Eye (tissue), 1 donor: ENCODE results near the gene IPO13.

Experiments
- DNase-seq: peaks from one replicate; pipeline ENCODE4 v3.0.0-alpha.2; 2015

The IPO13 gene, protein sequence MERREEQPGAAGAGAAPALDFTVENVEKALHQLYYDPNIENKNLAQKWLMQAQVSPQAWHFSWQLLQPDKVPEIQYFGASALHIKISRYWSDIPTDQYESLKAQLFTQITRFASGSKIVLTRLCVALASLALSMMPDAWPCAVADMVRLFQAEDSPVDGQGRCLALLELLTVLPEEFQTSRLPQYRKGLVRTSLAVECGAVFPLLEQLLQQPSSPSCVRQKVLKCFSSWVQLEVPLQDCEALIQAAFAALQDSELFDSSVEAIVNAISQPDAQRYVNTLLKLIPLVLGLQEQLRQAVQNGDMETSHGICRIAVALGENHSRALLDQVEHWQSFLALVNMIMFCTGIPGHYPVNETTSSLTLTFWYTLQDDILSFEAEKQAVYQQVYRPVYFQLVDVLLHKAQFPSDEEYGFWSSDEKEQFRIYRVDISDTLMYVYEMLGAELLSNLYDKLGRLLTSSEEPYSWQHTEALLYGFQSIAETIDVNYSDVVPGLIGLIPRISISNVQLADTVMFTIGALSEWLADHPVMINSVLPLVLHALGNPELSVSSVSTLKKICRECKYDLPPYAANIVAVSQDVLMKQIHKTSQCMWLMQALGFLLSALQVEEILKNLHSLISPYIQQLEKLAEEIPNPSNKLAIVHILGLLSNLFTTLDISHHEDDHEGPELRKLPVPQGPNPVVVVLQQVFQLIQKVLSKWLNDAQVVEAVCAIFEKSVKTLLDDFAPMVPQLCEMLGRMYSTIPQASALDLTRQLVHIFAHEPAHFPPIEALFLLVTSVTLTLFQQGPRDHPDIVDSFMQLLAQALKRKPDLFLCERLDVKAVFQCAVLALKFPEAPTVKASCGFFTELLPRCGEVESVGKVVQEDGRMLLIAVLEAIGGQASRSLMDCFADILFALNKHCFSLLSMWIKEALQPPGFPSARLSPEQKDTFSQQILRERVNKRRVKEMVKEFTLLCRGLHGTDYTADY

DNA sequence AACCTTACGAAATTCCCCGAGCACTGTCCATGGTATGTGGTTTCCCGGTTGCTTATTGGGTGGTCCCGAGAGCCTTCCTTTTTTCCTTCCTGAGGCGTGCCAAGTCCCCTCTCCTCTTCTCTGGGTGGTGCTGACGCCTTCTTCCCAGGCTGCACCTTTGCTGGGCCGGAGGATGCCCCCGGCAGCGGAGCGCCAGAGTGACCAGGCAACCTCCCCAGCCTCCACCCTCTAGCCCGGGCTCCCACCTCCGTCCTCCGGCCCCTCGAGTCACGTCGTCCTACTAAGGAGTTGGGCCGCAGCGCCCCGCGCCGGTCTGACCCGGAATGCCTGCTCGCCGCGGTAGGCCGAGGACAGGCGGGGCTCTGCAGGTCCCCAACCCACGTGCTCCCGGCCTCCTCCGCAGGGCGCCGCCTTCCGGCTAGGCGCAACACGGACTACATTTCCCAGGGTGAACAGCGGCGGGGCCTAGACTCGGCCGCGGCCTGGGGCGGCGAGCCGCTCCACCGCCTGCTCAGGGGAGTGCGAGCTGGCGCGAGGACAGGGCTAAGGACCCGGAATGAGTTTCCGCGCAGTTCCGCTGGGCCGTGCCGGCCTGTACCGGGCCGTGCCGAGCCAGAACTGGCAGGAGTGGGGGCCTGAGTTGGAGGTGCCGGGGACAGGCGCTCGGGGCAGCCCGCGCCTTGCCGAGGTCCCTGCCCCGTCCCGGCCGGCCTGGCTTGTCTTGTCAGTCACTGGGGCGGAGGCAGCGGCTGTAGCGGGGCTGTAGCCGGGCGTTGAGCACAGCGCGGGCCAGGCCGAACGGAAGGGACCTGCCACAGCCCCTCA lies at the start of gene IPO13:
Gene IPO13, plus strand, starts transcription at position 715 of the 825 bp plus-strand sequence. CDS start 651 bp downstream, outside the sequence.
- DNase-seq, result peak; percentile 99

DNA sequence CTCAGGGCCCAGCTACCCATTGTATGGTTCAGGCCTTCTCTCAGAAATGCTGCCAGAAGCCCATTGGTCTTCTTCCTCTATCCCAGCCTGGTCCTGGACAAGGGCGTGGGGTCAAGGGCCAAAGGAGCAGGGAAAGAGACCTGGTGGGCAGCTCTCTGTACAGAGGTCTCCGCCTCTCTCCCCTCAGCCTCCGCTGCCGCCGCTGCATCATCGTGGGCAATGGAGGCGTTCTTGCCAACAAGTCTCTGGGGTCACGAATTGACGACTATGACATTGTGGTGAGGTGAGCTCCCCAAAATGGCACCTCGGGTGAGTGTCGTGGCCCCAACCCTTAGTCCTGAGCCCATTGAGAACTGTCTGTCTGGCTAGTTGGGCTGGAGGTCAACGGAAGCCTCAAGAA lies 47.8 kb upstream of the IPO13 start:
- DNase-seq, result no peak

DNA sequence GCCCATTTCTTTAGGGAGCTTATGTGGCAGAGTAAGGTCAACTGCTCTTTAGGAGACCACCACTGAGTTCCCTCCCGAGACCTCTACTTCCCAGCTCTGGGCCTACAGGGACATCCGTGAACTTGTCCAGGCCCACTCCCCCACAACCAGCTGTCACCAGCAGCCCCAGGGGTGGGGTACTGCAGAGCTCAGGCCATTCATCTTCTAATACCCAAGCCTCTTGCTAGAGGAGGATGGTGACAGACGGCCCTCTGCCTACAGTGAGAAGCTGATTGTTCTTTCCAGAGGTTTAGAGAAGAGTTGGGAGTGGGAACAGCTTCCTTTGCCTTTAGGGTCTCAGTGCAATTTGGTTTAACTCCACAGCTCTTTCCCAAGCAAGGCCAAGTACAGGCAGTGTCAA lies 46.4 kb upstream of the IPO13 start:
- no peak for DNase-seq

DNA sequence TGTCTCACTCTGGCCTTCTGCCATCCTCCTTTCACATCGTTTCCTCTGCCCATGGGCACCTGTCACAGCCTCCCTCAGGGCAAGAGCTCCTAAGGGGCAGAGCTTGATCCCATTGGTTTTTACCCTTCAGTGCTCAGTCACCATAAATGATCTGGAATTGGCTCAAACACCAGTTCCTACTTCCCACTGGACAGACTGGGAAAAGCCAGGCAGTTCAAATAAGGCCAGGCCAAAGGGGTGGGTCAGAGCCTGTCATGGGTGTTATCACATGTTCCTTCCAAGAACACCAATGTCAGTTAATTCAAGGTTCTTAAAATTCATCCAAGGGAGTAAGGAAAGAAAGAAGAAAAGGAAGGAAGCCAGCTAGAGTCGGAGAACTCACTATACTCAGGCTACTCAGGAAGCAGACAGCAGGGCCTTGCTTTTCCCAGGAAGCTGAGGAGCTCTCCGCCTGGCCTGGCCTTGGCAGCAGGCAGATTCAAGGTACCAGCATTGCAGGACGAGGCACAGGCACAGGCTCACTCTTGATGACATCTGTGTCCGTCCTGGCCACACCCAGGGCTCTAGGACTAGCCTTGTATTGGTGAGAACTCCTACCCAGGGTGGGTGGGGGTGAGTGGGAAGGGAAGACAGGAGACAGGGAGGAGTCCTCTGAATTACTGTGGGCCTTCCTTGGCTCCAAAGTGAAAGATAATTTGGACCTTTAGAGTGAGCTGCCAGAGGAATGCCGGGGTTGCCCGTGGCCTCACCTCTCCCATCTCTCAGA lies 45.4 kb upstream of the IPO13 start:
- DNase-seq, result no peak

DNA sequence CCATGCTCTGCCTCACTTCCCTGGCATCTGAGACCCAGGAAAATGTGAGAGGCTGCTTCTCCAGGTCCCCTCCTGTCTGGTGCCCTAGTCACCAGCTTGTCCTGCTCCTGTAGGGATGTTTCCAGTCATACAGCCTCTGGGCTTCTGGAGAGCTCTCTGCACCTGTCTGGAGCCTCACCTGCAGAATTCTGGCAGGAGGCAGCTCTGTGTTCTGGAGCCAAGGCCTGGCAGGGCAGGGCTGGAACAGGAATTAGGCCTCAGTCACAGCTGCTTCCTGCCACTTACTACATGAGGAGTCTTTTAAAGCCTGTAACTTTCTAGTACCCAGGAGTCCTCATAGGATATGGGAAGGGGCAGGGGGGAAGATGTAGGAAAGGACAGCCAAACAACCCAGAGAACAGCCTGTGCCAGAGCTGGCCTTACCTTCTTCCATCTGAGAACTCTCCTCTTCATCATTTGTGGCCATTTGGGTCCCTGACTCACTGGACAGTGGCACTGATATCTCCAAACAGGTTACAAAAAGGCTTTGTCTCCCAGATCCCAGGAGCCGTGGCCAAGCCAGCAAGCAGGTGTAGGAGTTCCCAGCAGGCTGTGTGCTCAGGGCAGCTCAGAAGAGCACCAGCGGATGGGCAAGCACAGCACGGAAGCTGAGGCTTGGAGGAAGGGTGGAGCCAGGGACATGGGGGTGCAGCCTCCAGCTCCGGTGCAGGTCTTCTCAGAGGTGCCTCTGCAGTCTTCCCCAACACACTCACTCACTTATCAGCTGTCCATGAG lies 44.5 kb upstream of the IPO13 start:
- no peak for DNase-seq

DNA sequence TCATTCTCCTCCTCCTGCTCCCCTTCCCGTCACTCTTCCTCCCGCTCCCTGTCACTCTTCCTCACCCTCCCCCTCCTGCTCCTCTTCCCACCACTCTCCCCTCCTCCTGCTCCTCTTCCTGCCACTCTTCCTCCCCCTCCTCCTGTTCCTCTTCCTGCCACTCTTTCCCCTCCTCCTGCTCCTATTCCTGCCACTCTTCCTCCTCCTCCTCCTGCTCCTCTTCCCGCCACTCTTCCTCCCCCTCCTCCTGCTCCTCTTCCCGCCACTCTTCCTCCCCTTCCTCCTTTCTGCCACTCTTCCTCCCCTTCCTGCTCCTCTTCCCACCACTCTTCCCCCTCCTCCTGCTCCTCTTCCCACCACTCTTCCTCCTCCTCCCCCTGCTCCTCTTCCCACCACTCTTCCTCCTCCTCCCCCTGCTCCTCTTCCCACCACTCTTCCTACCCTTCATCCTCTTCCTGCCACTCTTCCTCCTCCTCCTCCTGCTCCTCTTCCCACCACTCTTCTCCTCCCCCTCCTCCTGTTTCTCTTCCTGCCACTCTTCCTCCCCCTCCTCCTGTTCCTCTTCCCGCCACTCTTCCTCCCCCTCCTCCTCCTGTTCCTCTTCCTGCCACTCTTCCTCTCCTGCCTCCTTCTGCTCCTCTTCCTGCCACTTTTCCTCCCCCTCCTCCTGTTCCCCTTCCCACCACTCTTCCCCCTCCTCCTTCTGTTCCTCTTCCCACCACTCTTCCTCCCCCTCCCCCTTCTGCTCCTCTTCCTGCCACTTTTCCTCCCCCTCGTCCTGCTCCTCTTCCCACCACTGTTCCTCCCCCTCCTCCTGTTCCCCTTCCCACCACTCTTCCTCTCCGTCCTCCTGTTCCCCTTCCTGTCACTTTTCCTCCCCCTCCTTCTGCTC lies 41.8 kb upstream of the IPO13 start:
- no peak for DNase-seq

DNA sequence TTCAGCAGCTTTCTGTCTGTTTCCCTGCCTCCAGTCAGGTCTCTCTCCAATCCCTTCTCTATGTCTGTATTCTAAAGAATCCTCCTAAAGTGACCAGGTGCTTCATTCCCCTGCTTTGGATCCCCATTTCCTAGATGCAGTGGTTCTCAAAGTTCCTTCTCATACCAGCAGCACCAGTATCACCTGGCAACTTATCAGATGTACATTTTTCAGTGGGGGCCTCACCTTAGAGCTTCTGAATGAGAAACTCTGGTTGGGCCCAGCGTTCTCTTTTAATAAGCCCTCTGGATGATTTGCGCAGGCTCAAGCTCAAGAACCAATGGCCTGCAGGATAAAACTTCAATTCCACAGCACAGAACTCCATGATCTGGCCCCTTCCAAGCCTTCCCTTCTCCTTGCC lies 38.5 kb upstream of the IPO13 start:
- no peak for DNase-seq

DNA sequence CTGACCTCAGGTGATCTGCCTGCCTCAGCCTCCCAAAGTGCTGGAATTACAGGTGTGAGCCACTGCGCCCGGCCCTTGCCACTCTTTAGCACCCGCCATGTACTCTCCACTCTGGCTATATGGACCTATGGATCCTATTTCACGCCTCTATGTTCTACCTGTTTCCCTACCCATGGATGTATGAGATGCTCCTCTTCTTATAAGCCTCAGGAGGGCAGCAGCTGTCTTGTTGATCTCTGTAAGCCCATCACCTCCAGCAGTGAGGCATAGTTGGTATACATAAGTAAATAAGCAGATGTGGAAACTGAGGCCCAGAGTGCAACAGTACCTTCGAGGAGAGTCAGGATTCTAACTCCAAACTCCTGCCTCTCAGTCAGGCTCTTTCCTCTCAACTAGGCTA lies 37.9 kb upstream of the IPO13 start:
- DNase-seq, result no peak

DNA sequence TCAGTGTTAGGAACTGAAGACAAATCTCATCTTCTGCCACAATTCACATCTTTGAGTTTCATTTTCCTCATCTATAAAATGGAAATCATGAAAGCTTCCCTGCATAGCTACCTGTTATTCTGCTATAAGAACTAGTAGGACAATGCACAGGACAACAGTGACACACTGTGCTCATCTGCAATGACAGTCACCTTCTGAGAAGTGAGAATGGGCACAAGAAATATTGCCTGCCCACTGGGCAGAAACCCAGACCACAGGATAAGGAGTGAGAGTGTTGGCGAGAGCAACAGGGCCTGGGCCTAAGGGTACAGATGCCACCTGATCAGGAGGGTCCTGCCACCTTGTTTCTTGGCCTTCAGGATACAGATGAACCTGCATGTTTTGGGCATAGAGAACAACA lies 36.4 kb upstream of the IPO13 start:
- DNase-seq, result no peak

DNA sequence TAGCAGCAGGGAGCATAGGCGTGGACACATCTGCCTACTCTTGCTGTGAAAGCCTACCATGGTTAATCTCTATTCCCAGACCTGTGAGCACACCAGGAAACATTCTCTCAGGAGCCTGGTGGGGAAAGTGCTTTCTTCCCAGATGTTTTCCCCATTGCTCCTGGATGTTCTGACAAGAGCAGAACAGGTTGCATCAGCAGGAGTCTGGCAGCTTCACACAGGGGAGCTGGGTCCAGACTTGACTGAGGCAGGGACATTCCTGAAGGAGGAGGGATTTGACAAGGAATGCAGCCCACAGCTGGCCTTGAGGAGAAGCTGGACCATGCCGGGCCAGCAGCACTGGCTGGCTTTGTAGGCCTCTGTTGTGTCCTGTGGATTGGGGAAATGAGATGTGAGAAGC lies 34.1 kb upstream of the IPO13 start:
- peak; percentile 61 for DNase-seq

DNA sequence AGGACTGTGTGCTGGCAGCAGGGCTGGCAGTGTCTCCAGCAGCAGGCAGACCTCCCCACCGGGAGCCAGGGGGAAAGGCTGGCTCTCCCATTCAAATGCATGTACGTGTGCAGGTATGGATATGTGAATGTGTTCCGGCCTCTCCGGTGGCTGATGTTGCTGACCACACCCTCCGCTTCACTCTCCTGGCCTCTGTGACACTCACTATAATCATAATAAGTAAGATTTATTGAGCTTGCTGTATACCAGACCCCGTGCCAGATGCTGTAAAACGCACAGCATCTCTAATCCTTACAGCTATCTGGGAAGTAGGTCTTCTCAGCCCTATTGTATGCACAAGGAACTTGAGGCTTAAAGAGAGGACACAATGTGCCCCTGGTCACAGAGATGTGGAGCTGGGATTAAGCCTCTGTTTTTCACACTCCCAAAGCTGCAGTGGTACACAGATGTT lies 33.7 kb upstream of the IPO13 start:
- peak; percentile 29 for DNase-seq

DNA sequence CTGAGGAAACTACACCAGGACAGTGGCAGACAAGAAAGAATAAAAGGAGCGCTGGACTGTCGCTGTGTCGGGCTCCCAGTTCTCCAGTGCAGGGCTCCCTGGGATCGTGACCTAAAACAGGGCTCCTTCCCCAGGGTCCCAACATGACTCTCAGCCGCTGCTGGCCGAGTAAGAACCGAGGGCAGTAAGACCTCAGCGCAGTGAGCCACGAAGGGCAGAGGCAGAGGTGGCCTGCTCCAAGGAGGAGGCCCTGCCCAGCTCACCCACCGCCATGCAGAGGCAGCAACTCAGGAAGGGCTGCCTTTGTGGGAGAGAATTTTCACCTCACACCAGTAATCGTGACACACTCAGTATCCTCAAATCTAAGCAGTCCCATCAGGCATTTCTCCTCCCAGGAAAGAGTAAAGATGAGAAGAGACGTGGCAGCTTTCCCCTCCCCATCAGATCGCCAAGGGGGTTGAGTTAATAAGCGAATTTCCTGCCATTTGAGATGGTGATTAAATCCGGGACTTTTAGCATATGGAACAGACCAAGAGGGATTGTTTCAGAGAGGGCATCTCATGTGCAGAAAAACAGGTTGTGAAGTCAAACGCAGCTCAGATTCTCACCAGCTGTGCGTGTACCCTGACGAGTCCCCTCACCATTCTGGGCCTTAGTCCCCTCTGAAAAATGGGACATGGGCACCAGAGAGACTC lies 32.9 kb upstream of the IPO13 start:
- DNase-seq, result peak; percentile 34

DNA sequence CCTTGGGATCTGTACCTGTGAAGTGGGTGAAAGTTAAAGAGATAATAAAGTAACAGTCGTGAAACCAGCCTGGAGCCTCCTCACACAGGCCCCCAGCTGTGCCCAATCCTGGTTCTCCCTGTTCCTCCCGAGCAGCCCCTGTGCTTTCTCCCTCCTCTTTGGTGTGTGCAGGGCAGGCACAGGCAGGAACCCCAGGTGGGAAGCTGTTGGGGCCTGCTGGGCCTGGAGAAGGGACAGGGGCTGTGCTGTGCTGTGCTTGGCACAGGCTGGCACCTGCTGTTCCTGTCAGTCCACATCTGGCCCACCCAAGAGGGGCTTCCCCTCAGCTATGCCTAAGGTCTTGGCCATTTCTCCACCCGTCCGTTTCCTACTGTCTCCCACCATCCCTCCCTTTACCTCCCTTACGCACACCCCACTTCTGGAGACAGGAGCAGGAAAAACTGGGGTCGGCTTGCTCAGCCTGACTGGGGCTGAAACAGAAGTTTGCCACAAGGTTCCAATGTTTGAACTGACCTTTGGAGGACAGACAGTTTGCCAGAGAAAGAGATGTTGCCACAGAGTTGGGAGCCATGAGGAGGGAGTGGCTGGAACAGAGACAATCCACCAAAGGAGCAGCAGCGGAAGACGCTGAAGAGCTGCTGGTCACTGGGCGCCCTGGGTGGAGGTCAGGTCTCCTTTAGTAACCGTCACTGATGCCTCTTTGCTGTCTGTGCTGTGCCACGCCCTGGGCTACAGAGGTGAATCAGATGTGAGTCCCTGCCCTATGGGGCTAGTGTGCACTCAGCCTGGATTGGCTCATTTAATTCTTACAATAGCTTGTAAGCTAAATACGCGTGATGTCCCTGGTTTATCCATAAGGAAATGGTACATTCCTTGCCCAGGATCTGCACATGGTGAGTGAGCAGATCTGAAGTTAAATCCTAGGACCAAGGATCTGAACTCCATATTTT lies 31.9 kb upstream of the IPO13 start:
- peak; percentile 17 for DNase-seq

DNA sequence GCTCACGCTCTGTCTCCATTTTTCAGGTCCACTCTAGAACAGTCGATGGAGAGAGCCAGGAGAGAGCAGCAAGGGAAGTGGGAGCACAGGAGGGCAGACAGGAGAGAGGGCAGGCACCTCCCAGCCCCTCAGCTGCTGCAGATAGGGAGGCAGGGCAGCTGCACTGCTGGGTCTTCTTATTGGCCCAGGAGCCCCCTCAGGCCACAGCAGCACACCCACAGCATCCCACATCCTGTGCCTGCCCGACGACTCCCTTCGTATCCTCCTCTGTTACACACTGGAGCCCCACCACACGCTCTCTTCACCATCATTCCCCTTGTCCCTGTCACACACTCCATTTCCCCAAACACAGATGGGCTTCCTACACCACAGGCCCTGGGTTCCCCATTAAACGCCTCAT lies 26.8 kb upstream of the IPO13 start:
- no peak for DNase-seq

DNA sequence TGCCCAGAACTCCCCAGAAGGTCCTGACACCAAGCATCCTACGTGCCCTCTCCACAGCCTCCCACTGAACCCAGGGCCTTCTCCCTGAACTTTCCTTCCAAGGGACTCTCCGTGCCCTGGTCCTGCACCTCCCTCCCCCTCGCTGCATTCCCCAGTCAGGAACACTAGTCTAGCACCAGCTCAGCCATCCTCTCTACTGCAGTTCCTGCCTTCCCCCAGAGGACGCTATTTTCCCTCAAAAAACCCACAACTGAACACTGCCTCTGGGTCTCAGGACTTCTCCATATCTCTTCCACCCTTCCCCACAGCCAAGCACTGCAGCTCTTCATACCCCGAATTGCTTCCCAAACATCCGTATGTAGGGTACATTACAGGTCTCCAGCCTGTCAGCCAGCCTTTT lies 25.7 kb upstream of the IPO13 start:
- DNase-seq, result no peak

DNA sequence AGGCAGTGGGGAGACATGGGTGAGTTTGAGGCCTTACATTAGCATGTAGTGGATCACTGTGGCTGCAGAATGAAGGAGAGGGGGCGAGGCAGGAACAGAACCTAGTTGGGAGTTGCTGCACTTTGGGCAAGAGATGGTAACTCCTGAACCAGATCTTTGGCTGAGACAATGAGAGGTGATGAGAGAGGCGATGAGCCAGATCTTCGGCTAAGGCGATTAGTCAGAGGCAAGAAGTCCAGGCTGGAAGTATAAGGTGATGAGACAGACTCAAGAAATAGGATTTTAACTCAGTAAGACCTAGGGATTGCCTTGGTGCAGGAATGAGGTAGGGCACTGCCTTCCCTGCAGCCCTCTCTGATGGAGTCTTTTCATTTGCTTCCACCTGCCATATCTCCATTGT lies 22.2 kb upstream of the IPO13 start:
- DNase-seq, result no peak

DNA sequence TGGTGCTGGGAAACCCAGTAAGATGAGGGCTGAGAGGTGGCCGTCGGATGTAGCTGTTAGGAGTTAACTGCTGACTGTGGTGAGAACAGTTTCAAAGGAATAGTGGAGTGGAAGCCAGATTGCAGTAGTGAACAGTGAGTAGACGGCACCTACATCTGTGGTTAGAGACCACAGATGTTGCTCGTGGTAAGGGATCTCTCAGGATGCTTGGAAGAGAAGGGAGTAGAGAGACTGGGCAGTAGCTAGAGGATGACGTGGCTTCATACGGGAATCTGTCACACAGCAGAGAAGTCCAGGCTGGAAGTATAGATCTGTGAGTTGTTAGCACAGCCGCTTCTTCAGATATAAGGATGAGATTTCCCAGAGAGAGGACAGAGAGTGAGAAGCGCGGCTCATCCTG lies 20.9 kb upstream of the IPO13 start:
- no peak for DNase-seq
